A549 (cell line): ENCODE measurements around the gene ANGEL2.

Experiments used
- CTCF ChIP-seq: fragments of >200 bp; sonication (Bioruptor Twin); formaldehyde crosslinking; IDR thresholded peaks from 3 replicates; pipeline ENCODE4 v1.5.1; 2016
- EHMT2 ChIP-seq: fragments of 200-600 bp; sonication (generic); IDR thresholded peaks from 2 replicates; pipeline ENCODE4 v1.6.1; 2016; ENCODE audit warnings: antibody characterized with exemption, low read depth, mild to moderate bottlenecking, moderate library complexity
- ZFP36 ChIP-seq: fragments of 450-650 bp; IDR thresholded peaks from 2 replicates; pipeline ENCODE4 v1.6.1; 2014; ENCODE audit warnings: borderline replicate concordance; ENCODE audit not compliant: partially characterized antibody

DNA sequence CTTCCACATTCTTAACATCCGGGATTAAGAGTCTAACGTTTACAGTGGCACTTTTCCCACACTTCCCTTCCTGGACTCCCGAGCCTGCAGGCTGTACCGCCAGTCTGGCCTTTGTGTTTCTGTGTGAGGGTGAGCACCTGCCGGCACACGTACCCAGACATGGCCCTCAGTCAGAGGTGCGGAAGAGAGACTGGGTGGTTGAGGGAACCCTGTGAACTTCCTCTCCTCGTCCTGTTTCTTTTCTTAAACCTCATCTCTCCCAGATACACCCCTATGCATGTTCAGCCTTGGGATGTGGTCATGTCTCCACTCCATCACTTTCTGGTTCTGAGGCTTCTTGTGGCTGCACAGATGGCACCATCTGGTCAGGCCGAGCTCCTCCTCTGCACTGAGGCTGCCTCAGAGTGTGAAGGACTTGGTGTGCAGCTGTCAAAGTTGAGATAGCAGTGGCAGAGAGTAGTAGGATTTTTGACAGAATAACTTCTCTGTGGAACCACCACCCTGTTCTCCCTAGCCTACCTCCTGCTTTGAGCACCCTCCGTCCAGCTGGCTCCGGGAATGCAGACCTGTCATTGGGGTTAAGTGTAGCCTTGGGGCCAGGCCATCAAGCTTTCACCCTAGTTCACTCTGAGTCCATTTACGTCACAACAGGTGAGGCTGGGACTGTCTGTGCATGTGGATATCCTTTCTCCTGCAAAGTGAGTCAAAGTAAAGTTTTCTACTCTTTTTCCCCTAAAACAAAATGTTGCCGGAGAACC, 33.9 kb downstream of the ANGEL2 start:
- TF ChIP-seq EHMT2 = no peak
- no peak for TF ChIP-seq ZFP36
- TF ChIP-seq CTCF = no peak
